Liver (tissue), 9 donors: ENCODE results near the gene CAMK2B. TPM values are rescaled to one million over a fixed set of nuclear protein-coding genes. Genes with fewer than 3 reads are reported as not detected.

Source experiments
- DNase-seq: peaks from one replicate; pipeline ENCODE4 v3.0.0-alpha.2; 2017; ENCODE audit warnings: low spot score
- H3K27ac ChIP-seq, 2 donors: one replicate each; pipeline ENCODE4 v1.7.0; 2013; ENCODE audit warnings: inconsistent platforms in 2 of 2, low read length in 2 of 2, control low read depth in 1 of 2, low read depth in 1 of 2, mild to moderate bottlenecking in 1 of 2
- H3K27me3 ChIP-seq, 4 donors: one replicate each; pipeline versions ENCODE4 v1.6.1 to v1.7.0; 2013; ENCODE audit warnings: low read length in 3 of 4, inconsistent platforms in 1 of 4, mild to moderate bottlenecking in 1 of 4, moderate library complexity in 1 of 4; ENCODE audit not compliant: control insufficient read depth in 4 of 4, insufficient read depth in 4 of 4
- H3K36me3 ChIP-seq, 4 donors: one replicate each; pipeline versions ENCODE4 v1.6.1 to v1.7.0; 2013; ENCODE audit warnings: low read length in 3 of 4, mild to moderate bottlenecking in 3 of 4, low read depth in 1 of 4, moderate library complexity in 1 of 4; ENCODE audit not compliant: control insufficient read depth in 4 of 4, insufficient read depth in 3 of 4
- H3K4me1 ChIP-seq, 4 donors: one replicate each; pipeline versions ENCODE4 v1.6.1 to v1.7.0; 2013; ENCODE audit warnings: low read length in 3 of 4, mild to moderate bottlenecking in 3 of 4, moderate library complexity in 1 of 4; ENCODE audit not compliant: control insufficient read depth in 4 of 4, insufficient read depth in 4 of 4
- H3K4me3 ChIP-seq, 3 donors: one replicate each; pipeline versions ENCODE4 v1.6.1 to v1.7.0; 2013; ENCODE audit warnings: low read length in 3 of 3, control low read depth in 1 of 3, low read depth in 1 of 3, mild to moderate bottlenecking in 1 of 3
- H3K9ac ChIP-seq, 2 donors: one replicate each; pipeline ENCODE4 v1.7.0; 2013; ENCODE audit warnings: low read length in 2 of 2, mild to moderate bottlenecking in 2 of 2, moderate library complexity in 2 of 2, control low read depth in 1 of 2, low read depth in 1 of 2
- H3K9me3 ChIP-seq, 4 donors: one replicate each; pipeline versions ENCODE4 v1.6.1 to v1.7.0; 2013; ENCODE audit warnings: low read length in 3 of 4; ENCODE audit not compliant: control insufficient read depth in 4 of 4
- ATF3 ChIP-seq: IDR thresholded peaks from 2 replicates; pipeline ENCODE4 v1.6.1; 2016; ENCODE audit warnings: antibody characterized with exemption
- CTCF ChIP-seq: fragments of 150-350 bp; IDR thresholded peaks from 2 replicates; pipeline ENCODE4 v1.5.1; 2017; ENCODE audit warnings: improper control_type of control experiment, low read depth, low read length; ENCODE audit not compliant: missing input control
- EGR1 ChIP-seq, 2 donors: IDR thresholded peaks; 2 replicates each; pipeline ENCODE4 v1.6.1; 2016 to 2018; ENCODE audit warnings: antibody characterized with exemption in 2 of 2, low read depth in 2 of 2
- FOXA1 ChIP-seq: IDR thresholded peaks from 2 replicates; pipeline ENCODE4 v1.6.1; 2016; ENCODE audit warnings: antibody characterized with exemption
- FOXA2 ChIP-seq: IDR thresholded peaks from 2 replicates; pipeline ENCODE4 v1.6.1; 2016; ENCODE audit warnings: antibody characterized with exemption
- GABPA ChIP-seq, 2 donors: IDR thresholded peaks in 1 of 2; conservative IDR thresholded peaks in 1 of 2; 2 replicates each; pipeline ENCODE4 v1.6.1; 2016; ENCODE audit warnings: antibody characterized with exemption in 2 of 2, mild to moderate bottlenecking in 1 of 2, moderate library complexity in 1 of 2
- HNF4A ChIP-seq, 2 donors: conservative IDR thresholded peaks; 2 replicates each; pipeline ENCODE4 v1.6.1; 2016; ENCODE audit warnings: antibody characterized with exemption in 2 of 2, mild to moderate bottlenecking in 2 of 2
- HNF4G ChIP-seq: IDR thresholded peaks from 2 replicates; pipeline ENCODE4 v1.6.1; 2016; ENCODE audit warnings: antibody characterized with exemption
- JUND ChIP-seq, 2 donors: IDR thresholded peaks; 2 replicates each; pipeline ENCODE4 v1.6.1; 2016; ENCODE audit warnings: antibody characterized with exemption in 2 of 2
- MAX ChIP-seq: IDR thresholded peaks from 2 replicates; pipeline ENCODE4 v1.6.1; 2016; ENCODE audit warnings: antibody characterized with exemption
- NR2F2 ChIP-seq: IDR thresholded peaks from 2 replicates; pipeline ENCODE4 v1.6.1; 2016; ENCODE audit warnings: antibody characterized with exemption
- RAD21 ChIP-seq, 2 donors: IDR thresholded peaks; 2 replicates each; pipeline ENCODE4 v1.6.1; 2016; ENCODE audit warnings: antibody characterized with exemption in 2 of 2, mild to moderate bottlenecking in 2 of 2
- REST ChIP-seq: IDR thresholded peaks from 2 replicates; pipeline ENCODE4 v1.6.1; 2016; ENCODE audit warnings: antibody characterized with exemption, mild to moderate bottlenecking
- RXRA ChIP-seq, 2 donors: IDR thresholded peaks; 2 replicates each; pipeline ENCODE4 v1.6.1; 2017 to 2018; ENCODE audit warnings: antibody characterized with exemption in 2 of 2, mild to moderate bottlenecking in 1 of 2
- SP1 ChIP-seq: IDR thresholded peaks from 2 replicates; pipeline ENCODE4 v1.6.1; 2018; ENCODE audit warnings: antibody characterized with exemption, mild to moderate bottlenecking
- TAF1 ChIP-seq: conservative IDR thresholded peaks from 2 replicates; pipeline ENCODE4 v1.6.1; 2016; ENCODE audit warnings: antibody characterized with exemption, mild to moderate bottlenecking
- YY1 ChIP-seq: IDR thresholded peaks from 2 replicates; pipeline ENCODE4 v1.6.1; 2016; ENCODE audit warnings: antibody characterized with exemption, mild to moderate bottlenecking
- ZBTB33 ChIP-seq: IDR thresholded peaks from 2 replicates; pipeline ENCODE4 v1.6.1; 2016; ENCODE audit warnings: antibody characterized with exemption
- WGBS: extraction: QIAGEN DNeasy Blood & Tissue Kit; methylation state at CpG from one replicate; pipeline ENCODE4 v1.1.7; 2013; 5-methylcytosine and 5-hydroxymethylcytosine counted together
- polyA plus RNA-seq, 2 donors: library from polyadenylated mRNA; stranded (reverse) in 1 of 2; unstranded in 1 of 2; fragments of 200-250 nt in 1 of 2; fragments of >200 nt in 1 of 2; fragmentation: Nextera tagmentation in 1 of 2; extraction: Ambion mirVana in 1 of 2; gene quantifications; one replicate each; pipeline versions ENCODE4 v1.2.1 to v1.2.3, GENCODE V29; 2013 to 2015
- total RNA-seq, 2 donors: library from RNA; depleted of rRNA; stranded (reverse); fragments of >200 nt; gene quantifications; one replicate each; pipeline ENCODE4 v1.2.3, GENCODE V29; 2014
- donor health status: healthy.
- donor health status: healthy.
- donor health status: healthy.
- donor health status: healthy.
- donor health status: healthy.

The CAMK2B gene
- total and polyA plus RNA-seq, 4 donors, result 2.1 to 3.3 (median 2.2) TPM; not detected in 1

- no peak for DNase-seq
- Histone ChIP-seq H3K9ac (no peak overlapping the region), H3K36me3 (peaks cover 15 to 55% (median 36%) of the 10 kb centered on the region in 4 donors), H3K4me1 (no peaks in the 10 kb centered on the region), H3K4me3 (no peak overlapping the region), H3K27ac (no peak overlapping the region), H3K27me3 (no peaks in the 10 kb centered on the region), H3K9me3 (no peaks in the 10 kb centered on the region)
- no peak for TF ChIP-seq EGR1 (IDR thresholded peaks at IDR 0.05; ENCODE audit: low read depth in 2 of 2)
- no peak for TF ChIP-seq YY1
- TF ChIP-seq FOXA2, result no peak
- no peak for TF ChIP-seq REST
- TF ChIP-seq HNF4G, result no peak
- TF ChIP-seq TAF1, result no peak
- no peak for TF ChIP-seq GABPA (IDR thresholded peaks at IDR 0.05 in 1 of 2, conservative IDR thresholded peaks at IDR 0.05 in 1 of 2)
- TF ChIP-seq SP1, result no peak
- TF ChIP-seq CTCF, result no peak
- TF ChIP-seq ATF3, result no peak
- no peak for TF ChIP-seq JUND (IDR thresholded peaks at IDR 0.05)
- no peak for TF ChIP-seq MAX
- no peak for TF ChIP-seq HNF4A (conservative IDR thresholded peaks at IDR 0.05)
- TF ChIP-seq RXRA (IDR thresholded peaks at IDR 0.05), result no peak
- WGBS, result 87% methylated on average over 7 of the region's 7 CpGs
These were observed 112.7 kb downstream of the CAMK2B start for GRCh38 chr7:44212581-44213184.

- 95% methylated on average over 6 of the region's 6 CpGs for WGBS
- Histone ChIP-seq H3K36me3 (peaks cover 18 to 61% (median 41%) of the 10 kb centered on the region in 4 donors), H3K9me3 (no peaks in the 10 kb centered on the region), H3K27me3 (no peaks in the 10 kb centered on the region), H3K9ac (no peak overlapping the region), H3K4me1 (no peaks in the 10 kb centered on the region), H3K27ac (no peak overlapping the region), H3K4me3 (no peak overlapping the region)
- DNase-seq, result no peak
- TF ChIP-seq TAF1 (no peak), ZBTB33 (no peak), FOXA2 (no peak), RXRA (IDR thresholded peaks at IDR 0.05) (no peak), RAD21 (IDR thresholded peaks at IDR 0.05) (no peak), NR2F2 (no peak), FOXA1 (no peak), CTCF (no peak), HNF4A (conservative IDR thresholded peaks at IDR 0.05) (no peak), SP1 (no peak), ATF3 (no peak), HNF4G (no peak), MAX (no peak), YY1 (no peak)
These were observed 113.4 kb downstream of the CAMK2B start for GRCh38 chr7:44212018-44212417.
